Gastrocnemius medialis (tissue), 4 donors: Measurements from ENCODE around the gene GPR183. TPM values are rescaled to one million over a fixed set of nuclear protein-coding genes. Genes with fewer than 3 reads are reported as not detected.
"Not testable (repeated sequence)": the region's sequence is repeated elsewhere in the genome, so short reads cannot be mapped to it uniquely, and the experiment has no call there.

Source experiments
- ATAC-seq, 2 donors: fragments of 150-250 bp; one replicate each; pipeline ENCODE4 v1.9.1; 2016
- DNase-seq, 2 donors: peaks; one replicate each; pipeline ENCODE4 v3.0.0-alpha.2; 2019
- H3K27ac ChIP-seq, 4 donors: fragments of 200-600 bp; sonication (generic); 1 replicate in 1 of 4; 2 replicates in 3 of 4; pipeline ENCODE4 v1.5.1; 2016 to 2018; ENCODE audit warnings: mild to moderate bottlenecking in 2 of 4, moderate library complexity in 1 of 4
- H3K27me3 ChIP-seq, 3 donors: fragments of 200-600 bp; sonication (generic) in 2 of 3; 1 replicate in 1 of 3; 2 replicates in 2 of 3; pipeline versions ENCODE4 v1.5.1 to v1.6.0; 2016 to 2019; ENCODE audit warnings: mild to moderate bottlenecking in 1 of 3, moderate library complexity in 1 of 3
- H3K36me3 ChIP-seq, 2 donors: fragments of 200-600 bp; sonication (generic) in 1 of 2; one replicate each; pipeline ENCODE4 v1.5.1; 2017 to 2018
- H3K4me1 ChIP-seq, 2 donors: fragments of 200-600 bp; sonication (generic) in 1 of 2; one replicate each; pipeline ENCODE4 v1.5.1; 2016 to 2017; ENCODE audit warnings: mild to moderate bottlenecking in 2 of 2
- H3K4me3 ChIP-seq, 4 donors: fragments of 200-600 bp; sonication (generic) in 3 of 4; 1 replicate in 1 of 4; 2 replicates in 3 of 4; pipeline ENCODE4 v1.5.1; 2016 to 2019; ENCODE audit warnings: mild to moderate bottlenecking in 2 of 4
- H3K9me3 ChIP-seq, 3 donors: fragments of 200-600 bp; sonication (generic) in 2 of 3; 1 replicate in 1 of 3; 2 replicates in 2 of 3; pipeline ENCODE4 v1.5.1; 2016 to 2019
- CTCF ChIP-seq, 5 experiments: fragments of 450-650 bp in 3 of 5; fragments of 200-600 bp in 2 of 5; sonication (generic) in 2 of 5; IDR thresholded peaks in 4 of 5; conservative IDR thresholded peaks in 1 of 5; 1 replicate in 4 of 5; 2 replicates in 1 of 5; pipeline ENCODE4 v1.5.1; 2016 to 2019; ENCODE audit warnings: antibody characterized with exemption in 5 of 5, mild to moderate bottlenecking in 3 of 5, moderate library complexity in 3 of 5
- POLR2A ChIP-seq, 2 donors: fragments of 450-650 bp; IDR thresholded peaks; one replicate each; pipeline ENCODE4 v1.6.1; 2017; ENCODE audit warnings: antibody characterized with exemption in 2 of 2, mild to moderate bottlenecking in 2 of 2, moderate library complexity in 2 of 2
- in situ Hi-C, 4 donors: fragments of 200-750 bp; cut with MboI; loops; one replicate each; pipeline versions ENCODE4 v1.15.0 to v1.8.0; 2017; ENCODE audit warnings: low sequenced_read_pairs in 4 of 4
- intact Hi-C: fragments of 100-400 bp; cut with DNase I; formaldehyde crosslinking; loops from one replicate; pipeline ENCODE4 v1.15.1; 2023; ENCODE audit warnings: low total_unique reads
- total RNA-seq, 4 donors: library from RNA; depleted of rRNA; stranded (reverse); fragments of >200 nt; gene quantifications; one replicate each; pipeline versions ENCODE4 v1.1.0 to v1.2.3, GENCODE V29; 2016

GPR183 gene
- total RNA-seq, 4 donors from 2014 or later, result 0.49 to 3.4 (median 2.5) TPM

GRCh38 chr13:99255271-99255670 is 51.9 kb downstream of the GPR183 start:
- intact Hi-C loops (loop anchor here (5.0 kb wide), 1 partner anchor 33 kb away; no protein-coding TSS in a partner anchor), in situ Hi-C loops (loop anchor here in 1 of 4 donors (25.0 kb wide), 1 partner anchor 182 kb away; no protein-coding TSS in a partner anchor)
- H3K4me1 ChIP-seq, result peaks cover 25 to 35% of the 10 kb centered on the region in 2 donors
- H3K36me3 ChIP-seq, result no peaks in the 10 kb centered on the region
- H3K9me3 ChIP-seq, result no peaks in the 10 kb centered on the region
- no peaks in the 10 kb centered on the region for H3K27me3 ChIP-seq
- DNase-seq (no peak), ATAC-seq (no peak)
- H3K4me3 ChIP-seq, result no peak overlapping the region
- TF ChIP-seq CTCF (IDR thresholded peaks at IDR 0.05 in 4 of 5, conservative IDR thresholded peaks at IDR 0.05 in 1 of 5), result no peak
- TF ChIP-seq POLR2A (IDR thresholded peaks at IDR 0.05), result no peak
- H3K27ac ChIP-seq, result peak overlapping the region in 1 of 4 donors; percentile 31

GRCh38 chr13:99254830-99255229 is 52.4 kb downstream of the GPR183 start:
- H3K9me3 ChIP-seq, result no peaks in the 10 kb centered on the region
- H3K4me3 ChIP-seq, result no peak overlapping the region
- no peak for TF ChIP-seq POLR2A (IDR thresholded peaks at IDR 0.05)
- no peak for TF ChIP-seq CTCF (IDR thresholded peaks at IDR 0.05 in 4 of 5, conservative IDR thresholded peaks at IDR 0.05 in 1 of 5)
- H3K36me3 ChIP-seq, result no peaks in the 10 kb centered on the region
- no peak overlapping the region for H3K27ac ChIP-seq
- peaks cover 25 to 31% of the 10 kb centered on the region in 2 donors for H3K4me1 ChIP-seq
- in situ Hi-C loops, result loop anchor here in 1 of 4 donors (25.0 kb wide), 1 partner anchor 182 kb away; no protein-coding TSS in a partner anchor
- no peaks in the 10 kb centered on the region for H3K27me3 ChIP-seq
- no peak for ATAC-seq
- intact Hi-C loops, result loop anchor here (5.0 kb wide), 1 partner anchor 33 kb away; no protein-coding TSS in a partner anchor
- no peak for DNase-seq

GRCh38 chr13:99251921-99252320 is 55.3 kb downstream of the GPR183 start:
- in situ Hi-C loops, result loop anchor here in 1 of 4 donors (25.0 kb wide), 1 partner anchor 185 kb away; no protein-coding TSS in a partner anchor
- ATAC-seq, result no peak
- no peak for DNase-seq
- H3K4me3 ChIP-seq, result no peak overlapping the region
- H3K27ac ChIP-seq, result peak overlapping the region in 1 of 4 donors; percentile 29
- H3K27me3 ChIP-seq, result no peaks in the 10 kb centered on the region
- peaks cover 18 to 20% of the 10 kb centered on the region in 2 donors for H3K4me1 ChIP-seq
- no peaks in the 10 kb centered on the region for H3K9me3 ChIP-seq
- no peaks in the 10 kb centered on the region for H3K36me3 ChIP-seq
- TF ChIP-seq CTCF (IDR thresholded peaks at IDR 0.05 in 4 of 5, conservative IDR thresholded peaks at IDR 0.05 in 1 of 5) (no peak), POLR2A (IDR thresholded peaks at IDR 0.05) (no peak)
- intact Hi-C loops, result no loop called here

GRCh38 chr13:99250982-99251825 is 56.0 kb downstream of the GPR183 start:
- no peaks in the 10 kb centered on the region for H3K27me3 ChIP-seq
- no peak for ATAC-seq
- peak overlapping the region in 1 of 4 donors; percentile 29 for H3K27ac ChIP-seq
- no peaks in the 10 kb centered on the region for H3K36me3 ChIP-seq
- no peaks in the 10 kb centered on the region for H3K9me3 ChIP-seq
- intact Hi-C loops (no loop called here), in situ Hi-C loops (loop anchor here in 1 of 4 donors (25.0 kb wide), 1 partner anchor 186 kb away; no protein-coding TSS in a partner anchor)
- no peak for DNase-seq
- peaks cover 11 to 13% of the 10 kb centered on the region in 2 donors for H3K4me1 ChIP-seq
- no peak overlapping the region for H3K4me3 ChIP-seq
- TF ChIP-seq CTCF (IDR thresholded peaks at IDR 0.05 in 4 of 5, conservative IDR thresholded peaks at IDR 0.05 in 1 of 5), result no peak
- no peak for TF ChIP-seq POLR2A (IDR thresholded peaks at IDR 0.05)

- H3K27ac ChIP-seq, ATAC-seq, intact Hi-C loops, H3K4me3 ChIP-seq, H3K4me1 ChIP-seq, H3K36me3 ChIP-seq, H3K27me3 ChIP-seq, H3K9me3 ChIP-seq, DNase-seq: not testable (repeated sequence)
- in situ Hi-C loops, result loop anchor here in 1 of 4 donors (25.0 kb wide), 1 partner anchor 188 kb away; no protein-coding TSS in a partner anchor
Observed at GRCh38 chr13:99249606-99250005, 57.6 kb downstream of the GPR183 start.

GRCh38 chr13:99249178-99249577 is 58.0 kb downstream of the GPR183 start:
- DNase-seq, in situ Hi-C loops, ATAC-seq: not testable (repeated sequence)

More at GRCh38 chr13:99249178-99249577, 58.0 kb downstream of the GPR183 start:
- intact Hi-C loops, H3K27ac ChIP-seq, H3K27me3 ChIP-seq, H3K4me1 ChIP-seq, H3K36me3 ChIP-seq, H3K9me3 ChIP-seq, H3K4me3 ChIP-seq: not testable (repeated sequence)
